Measurements from ENCODE around the gene KANTR. TPM values are rescaled to one million over a fixed set of nuclear protein-coding genes. Genes with fewer than 3 reads are reported as not detected.

Gene KANTR
- total RNA-seq, 1 experiment from 2014 or later = 7.7 TPM

GRCh38 chrX:53116101-53116500, 22.2 kb downstream of the KANTR start:
- H3K4me2 ChIP-seq (ENCODE audit: insufficient read depth, insufficient read length, low read length) = no peak overlapping the region

More at GRCh38 chrX:53116101-53116500, 22.2 kb downstream of the KANTR start:
- Mint-ChIP-seq H3K27me3 (ENCODE audit: low read depth) (no peaks in the 10 kb centered on the region), H3K27ac (peak overlapping the region in 1 of 3 experiments; percentile 44; a peak in 3 of 7 replicates), H3K9me3 (peaks cover 57 to 58% of the 10 kb centered on the region in 2 experiments), H3K36me3 (ENCODE audit: insufficient read depth in 1 of 3, low read depth in 3 of 3) (peaks cover 6 to 19% (median 13%) of the 10 kb centered on the region in 3 experiments; a peak in 4 of 7 replicates), H3K4me3 (no peak overlapping the region), H3K4me1 (peaks cover 3 to 4% of the 10 kb centered on the region in 2 experiments; a peak in 1 of 4 replicates)
- Histone ChIP-seq H2BK5ac (ENCODE audit: insufficient read length, low read length) (no peak overlapping the region), H3K56ac (ENCODE audit: insufficient read length, low read depth, low read length) (no peak overlapping the region), H2AFZ (ENCODE audit: low read length) (no peak overlapping the region), H3K4me1 (ENCODE audit: insufficient read depth, low read length) (no peaks in the 10 kb centered on the region), H2AK5ac (ENCODE audit: insufficient read length, low read length) (no peak overlapping the region), H4K5ac (ENCODE audit: insufficient read length, low read depth, low read length) (no peak overlapping the region), H3K14ac (ENCODE audit: insufficient read depth, low read length) (no peak overlapping the region), H2BK12ac (ENCODE audit: insufficient read length, low read depth, low read length) (no peak overlapping the region), H3K23me2 (ENCODE audit: insufficient read length, low read depth, low read length, poor library complexity, severe bottlenecking) (no peaks in the 10 kb centered on the region), H3K79me2 (ENCODE audit: insufficient read depth, low read length) (no peaks in the 10 kb centered on the region), H3K9ac (ENCODE audit: extremely low read depth, insufficient read length, low read length) (no peak overlapping the region), H3K9me3 (ENCODE audit: control insufficient read depth, low read depth, low read length) (peaks cover 51% of the 10 kb centered on the region), H4K8ac (replicated peaks; ENCODE audit: insufficient read length, low read depth, low read length) (no peak overlapping the region), H3K27me3 (ENCODE audit: insufficient read depth, low read length) (no peaks in the 10 kb centered on the region), H3K79me1 (ENCODE audit: insufficient read depth, low read depth, low read length, poor library complexity, severe bottlenecking) (no peaks in the 10 kb centered on the region), H3K18ac (ENCODE audit: insufficient read length, low read depth, low read length) (no peak overlapping the region), H2BK15ac (ENCODE audit: low read depth, low read length) (no peak overlapping the region), H2BK20ac (ENCODE audit: low read depth, low read length, poor library complexity, severe bottlenecking) (no peak overlapping the region), H4K20me1 (ENCODE audit: control insufficient read depth, insufficient read depth, insufficient read length) (no peaks in the 10 kb centered on the region), H3T11ph (ENCODE audit: low read length) (no peak overlapping the region), H4K91ac (ENCODE audit: insufficient read length, low read depth, low read length) (no peak overlapping the region), H3K4ac (ENCODE audit: low read depth, low read length) (no peak overlapping the region), H3K27ac (ENCODE audit: insufficient read length, low read depth, low read length) (no peak overlapping the region), H2BK120ac (ENCODE audit: low read depth, low read length, poor library complexity, severe bottlenecking) (no peak overlapping the region), H3K23ac (ENCODE audit: insufficient read length, low read depth, low read length) (no peak overlapping the region)
- no peak for TF ChIP-seq CTCF (conservative IDR thresholded peaks at IDR 0.05)
- DNase-seq = no peak
- WGBS (ENCODE audit: extremely low coverage, insufficient read length, low lambda C conversion rate) = no CpG with 5 or more reads among the region's 3 CpGs

All from H9 (cell line).